ENCODE results near the gene DIPK1C. TPM values are rescaled to one million over a fixed set of nuclear protein-coding genes. Genes with fewer than 3 reads are reported as not detected.

DIPK1C gene
- total and polyA plus RNA-seq, 10 of the 15 experiments (the other 5 are each of a cell fraction or from before 2014, with no cell fraction given) = not detected

- TF ChIP-seq NFYA (IDR thresholded peaks at IDR 0.05; ENCODE audit: borderline replicate concordance, low read depth, low read length) (no peak), POU2F2 (IDR thresholded peaks at IDR 0.05; ENCODE audit: borderline replicate concordance, low read depth, low read length) (no peak), SMAD1 (IDR thresholded peaks at IDR 0.05; ENCODE audit: low read depth, partially characterized antibody) (no peak), MXI1 (IDR thresholded peaks at IDR 0.05; ENCODE audit: low read depth, low read length) (no peak), BCL3 (IDR thresholded peaks at IDR 0.05; ENCODE audit: borderline replicate concordance, insufficient read depth, low read depth, low read length, poor library complexity, severe bottlenecking) (no peak), NBN (IDR thresholded peaks at IDR 0.05) (no peak), MTA2 (IDR thresholded peaks at IDR 0.05; ENCODE audit: low read depth) (no peak), ZBTB40 (IDR thresholded peaks at IDR 0.05; ENCODE audit: borderline replicate concordance) (no peak), TAF1 (IDR thresholded peaks at IDR 0.05; ENCODE audit: borderline replicate concordance, low read depth, low read length) (no peak), CUX1 (IDR thresholded peaks at IDR 0.05; ENCODE audit: insufficient replicate concordance, low read depth, low read length) (no peak)
These were observed 3.7 kb upstream of the DIPK1C start (continued) for GRCh38 chr18:74460825-74461224.
